ENCODE data around the gene SORCS2.

SORCS2 gene

DNA sequence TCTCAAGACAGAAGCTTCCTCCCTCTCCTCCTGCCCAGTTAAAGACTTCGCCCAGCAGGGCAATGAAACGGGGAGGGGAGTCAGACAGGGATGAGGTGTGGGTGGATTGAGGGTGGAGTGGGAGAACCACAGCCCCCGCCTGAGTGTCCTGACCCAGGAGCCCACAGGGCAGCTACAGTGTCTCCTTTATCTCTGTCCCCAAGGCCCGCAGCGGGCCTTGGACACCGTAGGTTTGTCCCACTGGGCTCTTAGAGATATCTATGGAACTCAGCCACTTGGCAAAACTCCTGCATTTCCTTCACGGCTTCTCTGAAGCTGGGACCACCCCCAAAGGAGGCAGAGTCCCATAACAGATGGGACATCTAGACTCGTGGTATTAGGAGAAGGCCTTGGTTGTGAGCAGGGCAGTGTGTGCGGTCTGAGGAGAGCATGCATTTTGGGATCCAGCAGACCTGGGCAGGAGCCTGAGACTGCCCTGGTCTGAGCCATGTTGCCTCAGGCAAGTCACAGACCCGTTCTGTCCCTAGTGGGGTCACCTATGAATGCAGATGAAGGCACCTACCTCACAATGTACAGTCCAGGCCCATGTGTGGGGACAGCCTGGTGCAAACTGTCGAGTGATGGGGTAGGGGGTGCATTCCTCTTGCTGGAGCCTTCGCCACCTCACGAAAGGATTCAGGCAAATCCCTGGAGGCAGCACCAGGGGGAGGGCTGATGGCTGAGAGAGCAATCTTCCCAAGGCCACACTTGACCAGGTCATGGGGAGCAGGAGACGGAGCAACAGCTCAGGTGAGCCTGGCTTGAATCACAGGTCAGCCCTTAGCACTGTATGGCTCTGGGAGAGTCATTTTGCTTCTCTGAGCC lies 468.1 kb downstream of the SORCS2 start:
- H3K4me3 ChIP-seq (ENCODE audit: low read depth, low read length), result no peak overlapping the region
- POLR2A ChIA-PET, result no interaction called here
- TF ChIP-seq, protein P1, sequence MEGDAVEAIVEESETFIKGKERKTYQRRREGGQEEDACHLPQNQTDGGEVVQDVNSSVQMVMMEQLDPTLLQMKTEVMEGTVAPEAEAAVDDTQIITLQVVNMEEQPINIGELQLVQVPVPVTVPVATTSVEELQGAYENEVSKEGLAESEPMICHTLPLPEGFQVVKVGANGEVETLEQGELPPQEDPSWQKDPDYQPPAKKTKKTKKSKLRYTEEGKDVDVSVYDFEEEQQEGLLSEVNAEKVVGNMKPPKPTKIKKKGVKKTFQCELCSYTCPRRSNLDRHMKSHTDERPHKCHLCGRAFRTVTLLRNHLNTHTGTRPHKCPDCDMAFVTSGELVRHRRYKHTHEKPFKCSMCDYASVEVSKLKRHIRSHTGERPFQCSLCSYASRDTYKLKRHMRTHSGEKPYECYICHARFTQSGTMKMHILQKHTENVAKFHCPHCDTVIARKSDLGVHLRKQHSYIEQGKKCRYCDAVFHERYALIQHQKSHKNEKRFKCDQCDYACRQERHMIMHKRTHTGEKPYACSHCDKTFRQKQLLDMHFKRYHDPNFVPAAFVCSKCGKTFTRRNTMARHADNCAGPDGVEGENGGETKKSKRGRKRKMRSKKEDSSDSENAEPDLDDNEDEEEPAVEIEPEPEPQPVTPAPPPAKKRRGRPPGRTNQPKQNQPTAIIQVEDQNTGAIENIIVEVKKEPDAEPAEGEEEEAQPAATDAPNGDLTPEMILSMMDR (IDR thresholded peaks at IDR 0.05; ENCODE audit: insufficient read depth, low read length, missing control alignments), result no peak
- DNase-seq (ENCODE audit: low read depth, low spot score), result no peak
- CTCF ChIA-PET, result no interaction called here

- TF ChIP-seq, protein P1 (IDR thresholded peaks at IDR 0.05; ENCODE audit: insufficient read depth, low read length, missing control alignments), result no peak
- no peak overlapping the region for H3K4me3 ChIP-seq (ENCODE audit: low read depth, low read length)
- ChIA-PET CTCF (no interaction called here), POLR2A (no interaction called here)
- no peak for DNase-seq (ENCODE audit: low read depth, low spot score)
These were observed 468.9 kb downstream of the SORCS2 start for GRCh38 chr4:7661066-7661748.

GRCh38 chr4:7661846-7662506 lies 469.6 kb downstream of the SORCS2 start:
- POLR2A ChIA-PET, result no interaction called here

GRCh38 chr4:7662507-7662846 lies 470.1 kb downstream of the SORCS2 start:
- TF ChIP-seq, protein P1 (IDR thresholded peaks at IDR 0.05; ENCODE audit: insufficient read depth, low read length, missing control alignments), result no peak
- POLR2A ChIA-PET, result no interaction called here
- CTCF ChIA-PET, result no interaction called here
- DNase-seq (ENCODE audit: low read depth, low spot score), result no peak
- H3K4me3 ChIP-seq (ENCODE audit: low read depth, low read length), result no peak overlapping the region

More at GRCh38 chr4:7661846-7662506, 469.6 kb downstream of the SORCS2 start:
- DNase-seq (ENCODE audit: low read depth, low spot score), result no peak
- TF ChIP-seq, protein P1 (IDR thresholded peaks at IDR 0.05; ENCODE audit: insufficient read depth, low read length, missing control alignments), result no peak
- no peak overlapping the region for H3K4me3 ChIP-seq (ENCODE audit: low read depth, low read length)
- CTCF ChIA-PET, result no interaction called here

- H3K4me3 ChIP-seq (ENCODE audit: low read depth, low read length), result no peak overlapping the region
- ChIA-PET POLR2A (no interaction called here), CTCF (no interaction called here)
- TF ChIP-seq, protein P1 (IDR thresholded peaks at IDR 0.05; ENCODE audit: insufficient read depth, low read length, missing control alignments), result no peak
- DNase-seq (ENCODE audit: low read depth, low spot score), result no peak
These were observed 470.8 kb downstream of the SORCS2 start for GRCh38 chr4:7663075-7663541.

GRCh38 chr4:7664106-7664505 lies 471.8 kb downstream of the SORCS2 start:
- H3K4me3 ChIP-seq (ENCODE audit: low read depth, low read length), result no peak overlapping the region
- TF ChIP-seq, protein P1 (IDR thresholded peaks at IDR 0.05; ENCODE audit: insufficient read depth, low read length, missing control alignments), result no peak
- DNase-seq (ENCODE audit: low read depth, low spot score), result no peak
- ChIA-PET CTCF (no interaction called here), POLR2A (no interaction called here)
